Muscle of leg (tissue), 11 donors: ENCODE measurements around the gene ADK. TPM values are rescaled to one million over a fixed set of nuclear protein-coding genes. Genes with fewer than 3 reads are reported as not detected.

Experiments used
- DNase-seq: peaks from one replicate; pipeline ENCODE4 v3.0.0; 2013
- H3K27ac ChIP-seq: one replicate; pipeline ENCODE4 v1.5.1; 2013; ENCODE audit warnings: mild to moderate bottlenecking, low read length, control low read depth
- H3K27me3 ChIP-seq: one replicate; pipeline ENCODE4 v1.6.1; 2013; ENCODE audit warnings: low read length; ENCODE audit not compliant: control insufficient read depth, insufficient read depth
- H3K36me3 ChIP-seq: one replicate; pipeline ENCODE4 v1.6.1; 2013; ENCODE audit warnings: low read length; ENCODE audit not compliant: control insufficient read depth, insufficient read depth
- H3K4me1 ChIP-seq: one replicate; pipeline ENCODE4 v1.6.1; 2013; ENCODE audit warnings: low read length; ENCODE audit not compliant: control insufficient read depth, insufficient read depth
- H3K4me3 ChIP-seq: one replicate; pipeline ENCODE4 v1.5.1; 2013; ENCODE audit warnings: low read length, control low read depth
- H3K9me3 ChIP-seq: replicated peaks from 2 replicates; pipeline ENCODE4 v1.6.1; 2013; ENCODE audit warnings: low read depth, low read length; ENCODE audit not compliant: control insufficient read depth
- WGBS: methylation state at CpG from one replicate; pipeline ENCODE4 v1.1.5; 2013; ENCODE audit warnings: missing lambda C conversion rate; ENCODE audit not compliant: insufficient coverage; 5-methylcytosine and 5-hydroxymethylcytosine counted together
- polyA plus RNA-seq, 8 donors: library from polyadenylated mRNA; unstranded; fragments of 120-200 nt; gene quantifications; one replicate each; pipeline versions ENCODE4 v1.2.1 to v1.2.3, GENCODE V29; 2013; ENCODE audit warnings: inconsistent platforms in 1 of 8, low replicate concordance in 1 of 8; ENCODE audit not compliant: insufficient read length in 8 of 8, insufficient read depth in 1 of 8
- total RNA-seq: library from RNA; stranded (reverse); fragments of 120-200 nt; gene quantifications from one replicate; pipeline ENCODE4 v1.2.4, GENCODE V29; 2013

Gene ADK
- total and polyA plus RNA-seq, 9 donors = 28.8 to 37.2 (median 34.4) TPM

DNA sequence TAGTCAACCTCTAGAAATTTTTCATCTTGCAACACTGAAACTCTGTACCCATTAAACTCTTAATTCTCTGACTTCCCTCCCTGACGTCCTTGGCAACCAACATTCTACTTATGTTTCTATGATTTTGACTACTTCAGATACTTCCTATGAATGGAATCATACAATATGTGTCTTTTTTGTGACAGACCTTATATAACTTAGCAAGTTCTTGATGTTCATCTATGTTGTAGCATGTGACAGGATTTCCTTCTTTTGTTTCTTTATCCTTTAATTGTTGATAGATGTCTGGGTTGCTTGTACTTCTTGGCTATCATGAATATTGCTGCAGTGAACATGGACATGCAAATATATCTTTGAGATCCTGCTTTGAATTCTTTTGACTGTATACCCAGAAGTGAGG, 240.8 kb downstream of the ADK start:
- Histone ChIP-seq H3K27ac (no peak overlapping the region), H3K9me3 (no peaks in the 10 kb centered on the region), H3K27me3 (no peaks in the 10 kb centered on the region), H3K36me3 (peaks cover 2% of the 10 kb centered on the region), H3K4me3 (no peak overlapping the region), H3K4me1 (no peaks in the 10 kb centered on the region)
- no CpG with 5 or more reads among the region's 1 CpG for WGBS
- no peak for DNase-seq

DNA sequence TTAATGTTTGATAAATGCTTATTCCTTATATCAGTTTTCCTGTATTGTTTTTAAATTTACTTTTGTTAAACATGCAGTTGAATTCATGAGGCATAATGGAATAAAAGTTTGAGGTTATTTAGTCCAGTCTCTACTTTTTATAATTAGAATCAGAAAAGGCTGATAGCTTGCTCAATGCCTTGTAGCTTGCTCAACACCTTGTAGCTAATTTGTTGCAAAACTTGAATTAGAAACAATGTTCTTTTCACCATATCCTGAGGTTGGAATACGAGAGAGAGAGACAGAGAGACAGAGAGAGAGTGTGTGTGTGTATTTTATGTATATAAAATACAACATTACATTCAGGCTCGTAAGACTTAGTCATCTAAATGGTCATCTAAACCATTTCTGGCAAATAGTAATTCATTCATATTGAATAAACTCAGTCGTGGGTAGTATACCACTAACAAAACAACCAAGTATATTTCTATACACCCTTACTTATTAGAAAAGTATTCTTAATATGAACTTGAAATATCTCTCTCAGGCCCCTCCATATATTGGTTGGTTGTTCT, 243.5 kb downstream of the ADK start:
- no peaks in the 10 kb centered on the region for H3K27me3 ChIP-seq
- H3K4me1 ChIP-seq = no peaks in the 10 kb centered on the region
- peaks cover 2% of the 10 kb centered on the region for H3K36me3 ChIP-seq
- no peak overlapping the region for H3K27ac ChIP-seq
- no peak for DNase-seq
- H3K4me3 ChIP-seq = no peak overlapping the region
- WGBS = no CpG with 5 or more reads among the region's 3 CpGs
- no peaks in the 10 kb centered on the region for H3K9me3 ChIP-seq

DNA sequence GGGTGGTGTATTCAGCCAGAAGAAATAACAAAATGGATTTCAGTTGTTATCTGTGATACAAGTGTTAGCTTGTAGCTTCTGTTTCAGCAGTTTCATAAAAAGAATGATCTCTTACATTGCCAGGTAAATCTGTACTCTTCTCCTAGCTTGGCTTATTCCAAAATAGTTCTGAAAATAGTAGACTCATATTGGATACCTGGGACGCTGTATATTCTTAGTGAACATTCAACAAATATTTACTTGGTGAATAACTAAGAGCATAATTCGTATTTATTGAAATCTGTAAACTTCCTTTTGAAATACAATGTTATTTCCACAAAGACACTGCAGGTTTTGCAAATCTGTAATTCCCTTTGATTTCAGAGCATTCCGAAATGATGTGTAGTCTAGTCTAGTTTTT, 249.2 kb downstream of the ADK start:
- peaks cover 2% of the 10 kb centered on the region for H3K36me3 ChIP-seq
- no peak for DNase-seq
- H3K9me3 ChIP-seq = peaks cover 4% of the 10 kb centered on the region
- H3K4me3 ChIP-seq = no peak overlapping the region
- WGBS = no CpG with 5 or more reads among the region's 3 CpGs
- H3K27me3 ChIP-seq = no peaks in the 10 kb centered on the region
- no peaks in the 10 kb centered on the region for H3K4me1 ChIP-seq
- H3K27ac ChIP-seq = no peak overlapping the region

DNA sequence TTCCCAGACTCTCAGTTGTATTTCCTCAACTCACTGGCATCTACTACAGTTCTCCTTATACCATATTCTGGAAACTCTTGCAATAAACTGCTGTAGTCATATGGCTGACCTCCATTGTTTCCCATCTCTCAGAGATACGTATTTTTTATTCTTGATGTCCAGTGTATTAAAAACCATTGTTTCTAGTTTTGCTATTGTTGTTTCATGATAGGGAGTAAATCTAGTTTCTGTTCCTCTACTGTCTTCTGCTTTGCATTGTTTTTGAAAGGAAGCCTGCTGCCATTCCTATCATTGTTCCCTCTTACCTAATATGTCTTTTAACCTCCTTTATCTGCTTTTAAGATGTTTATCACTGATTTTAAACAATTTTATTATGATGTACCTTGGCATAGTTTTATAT, 255.0 kb downstream of the ADK start:
- Histone ChIP-seq H3K27ac (no peak overlapping the region), H3K27me3 (no peaks in the 10 kb centered on the region), H3K4me1 (no peaks in the 10 kb centered on the region), H3K36me3 (no peaks in the 10 kb centered on the region), H3K4me3 (no peak overlapping the region), H3K9me3 (peaks cover 4% of the 10 kb centered on the region)
- DNase-seq = no peak
- WGBS = no CpG with 5 or more reads among the region's 1 CpG

DNA sequence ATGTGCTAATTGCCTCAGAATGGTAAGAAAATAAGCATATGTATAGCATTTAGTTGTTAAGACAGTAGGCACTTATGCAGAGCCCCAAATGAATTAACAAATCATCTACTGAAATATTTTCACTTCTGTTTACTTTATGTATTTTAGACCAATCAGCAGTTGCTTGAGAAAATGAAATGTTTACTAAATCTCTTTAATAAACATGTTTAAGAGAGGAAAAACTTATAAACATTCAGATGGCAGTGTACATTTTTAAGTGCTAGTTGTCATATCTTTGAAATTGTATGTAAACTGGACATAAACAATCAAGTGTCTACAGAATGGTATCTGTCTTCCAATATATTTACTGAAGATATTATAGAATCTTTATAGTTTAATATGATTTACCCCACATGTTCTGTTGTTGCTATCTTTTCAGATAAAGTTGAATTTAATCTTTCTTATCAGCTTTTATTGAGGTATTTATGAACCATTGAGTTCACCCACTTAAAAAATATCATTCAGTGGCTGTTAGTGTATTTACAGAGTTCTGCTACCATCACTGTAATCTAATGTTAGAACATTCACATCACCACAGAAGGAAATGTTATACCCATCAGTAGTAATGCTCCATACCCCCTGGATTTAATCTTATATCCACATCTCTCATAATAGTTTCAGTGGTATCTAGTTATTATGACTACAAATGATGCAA, 264.3 kb downstream of the ADK start:
- no peaks in the 10 kb centered on the region for H3K4me1 ChIP-seq
- no peaks in the 10 kb centered on the region for H3K27me3 ChIP-seq
- peaks cover 5% of the 10 kb centered on the region for H3K36me3 ChIP-seq
- peaks cover 2% of the 10 kb centered on the region for H3K9me3 ChIP-seq
- no peak overlapping the region for H3K27ac ChIP-seq
- DNase-seq = no peak
- H3K4me3 ChIP-seq = no peak overlapping the region

DNA sequence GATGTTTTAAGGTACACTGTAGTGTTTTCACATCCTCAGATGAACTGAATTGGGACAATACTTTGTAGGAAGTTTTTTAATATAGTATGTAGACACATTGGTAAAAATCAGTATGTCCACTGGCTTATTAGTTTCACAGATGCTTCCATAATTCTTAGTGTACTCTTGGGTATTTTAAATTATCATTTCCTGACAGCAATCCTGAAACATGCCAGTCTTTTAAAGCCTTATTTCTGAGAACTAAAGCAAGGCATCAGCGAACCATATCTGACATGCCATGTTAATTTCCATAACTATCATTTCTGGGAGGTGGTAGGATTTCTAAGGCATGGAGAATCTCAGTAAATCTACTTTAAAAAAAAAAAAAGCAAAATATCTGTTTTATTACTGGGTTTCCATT, 266.4 kb downstream of the ADK start:
- no peaks in the 10 kb centered on the region for H3K36me3 ChIP-seq
- DNase-seq = no peak
- no CpG with 5 or more reads among the region's 1 CpG for whole genome bisulfite sequencing

DNA sequence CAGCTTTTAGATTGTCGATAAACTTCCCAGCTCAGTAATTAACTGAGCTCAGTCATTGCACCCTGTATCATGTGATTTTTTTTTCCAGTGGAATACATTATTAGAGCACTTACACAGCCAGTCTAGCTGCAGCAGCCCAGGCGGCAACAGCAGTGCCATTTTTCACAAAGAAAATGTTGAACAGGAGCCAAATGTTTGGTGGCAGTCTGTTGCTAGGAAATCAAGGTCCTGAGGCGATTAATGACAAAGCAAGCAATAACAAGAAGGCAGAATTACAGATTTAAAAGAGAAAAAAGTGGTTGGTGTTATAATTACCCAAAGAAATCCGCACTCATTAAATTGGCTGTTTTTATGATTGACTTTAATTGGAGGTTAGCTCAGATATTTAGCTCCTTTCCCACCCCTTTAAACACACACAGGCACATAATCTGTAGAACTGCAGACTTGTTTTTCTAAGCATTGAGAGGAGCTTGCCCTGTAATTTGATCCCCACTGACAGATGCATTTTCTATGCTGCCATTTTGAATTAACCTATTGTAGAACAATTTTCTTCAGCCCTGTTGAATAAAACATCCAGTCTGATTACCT, 267.4 kb downstream of the ADK start:
- peak; percentile 79 for DNase-seq

More for the DNA sequence above, 266.4 kb downstream of the ADK start:
- Histone ChIP-seq H3K4me3 (no peak overlapping the region), H3K27ac (no peak overlapping the region), H3K27me3 (no peaks in the 10 kb centered on the region), H3K9me3 (no peaks in the 10 kb centered on the region), H3K4me1 (no peaks in the 10 kb centered on the region)

DNA sequence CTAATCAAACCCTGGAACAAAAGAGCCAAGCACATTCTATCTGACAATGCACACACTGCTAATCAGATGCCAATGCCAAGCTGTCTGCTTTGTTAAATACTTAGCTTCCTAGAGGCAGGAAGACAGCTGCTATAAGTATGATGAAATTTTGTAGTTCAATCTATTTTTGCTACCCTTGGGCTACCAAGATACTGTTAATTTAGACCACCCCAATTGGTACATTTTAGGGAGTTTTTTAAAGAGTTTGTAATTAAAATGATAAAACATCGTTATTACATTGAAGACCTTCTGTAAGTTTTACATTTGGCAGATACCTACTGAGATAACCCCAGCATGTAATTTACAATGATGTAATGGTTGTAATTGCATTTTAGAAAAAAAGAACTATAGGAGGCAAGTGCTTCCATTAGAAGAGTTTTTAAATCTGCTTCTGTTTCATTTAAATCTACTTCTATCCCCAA, 268.5 kb downstream of the ADK start:
- Histone ChIP-seq H3K4me1 (no peaks in the 10 kb centered on the region), H3K36me3 (no peaks in the 10 kb centered on the region), H3K27ac (no peak overlapping the region), H3K4me3 (no peak overlapping the region), H3K9me3 (peaks cover 2% of the 10 kb centered on the region), H3K27me3 (no peaks in the 10 kb centered on the region)
- WGBS = no CpG with 5 or more reads among the region's 1 CpG
- peak; percentile 46 for DNase-seq

More for the DNA sequence above, 267.4 kb downstream of the ADK start:
- Histone ChIP-seq H3K36me3 (no peaks in the 10 kb centered on the region), H3K9me3 (no peaks in the 10 kb centered on the region), H3K4me1 (no peaks in the 10 kb centered on the region), H3K4me3 (no peak overlapping the region), H3K27ac (peak overlapping the region; percentile 77), H3K27me3 (no peaks in the 10 kb centered on the region)
- WGBS = no CpG with 5 or more reads among the region's 4 CpGs

DNA sequence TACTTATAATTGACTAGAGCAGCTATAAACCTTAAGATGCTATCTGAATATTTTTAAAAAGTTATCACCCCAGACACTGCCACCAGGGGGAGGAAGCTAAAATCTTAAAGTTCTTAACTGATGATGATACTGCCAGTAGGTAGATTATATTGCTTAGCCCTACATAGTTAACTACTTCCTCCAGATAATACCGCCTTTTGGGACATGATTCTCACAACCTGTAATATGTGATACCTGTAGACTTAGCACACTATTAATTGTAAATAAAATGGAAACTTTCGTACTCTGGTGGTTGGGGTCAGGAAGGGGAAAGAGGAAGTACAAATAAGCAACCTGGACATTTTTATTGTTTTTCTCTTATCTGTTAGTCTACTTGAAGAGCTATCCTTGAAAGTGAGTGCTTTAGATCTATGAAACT, 268.9 kb downstream of the ADK start:
- Histone ChIP-seq H3K27ac (no peak overlapping the region), H3K4me3 (no peak overlapping the region), H3K27me3 (no peaks in the 10 kb centered on the region), H3K4me1 (no peaks in the 10 kb centered on the region), H3K36me3 (no peaks in the 10 kb centered on the region), H3K9me3 (peaks cover 2% of the 10 kb centered on the region)
- no CpG with 5 or more reads among the region's 2 CpGs for WGBS
- DNase-seq = peak; percentile 21

DNA sequence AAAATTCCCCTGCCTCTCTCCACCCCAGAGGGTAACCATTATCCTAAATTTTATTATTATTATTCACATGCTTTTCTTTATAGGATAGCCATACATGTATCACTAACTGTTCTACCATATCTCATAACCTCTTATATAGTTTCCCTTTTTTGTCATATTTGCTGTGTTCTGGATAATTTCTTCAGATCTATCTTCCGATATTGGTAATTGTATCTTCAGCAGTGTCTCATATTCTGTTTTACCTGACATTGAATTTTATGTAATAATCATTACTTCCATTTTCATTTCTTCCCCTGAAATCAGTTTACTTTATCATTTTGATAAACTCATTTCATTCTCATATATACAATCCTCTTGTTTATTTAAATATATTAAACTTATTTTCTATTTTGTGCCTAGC, 273.5 kb downstream of the ADK start:
- no peaks in the 10 kb centered on the region for H3K36me3 ChIP-seq
- H3K4me1 ChIP-seq = no peaks in the 10 kb centered on the region
- no peak for DNase-seq
- H3K27me3 ChIP-seq = no peaks in the 10 kb centered on the region
- H3K4me3 ChIP-seq = no peak overlapping the region
- WGBS = no CpG with 5 or more reads among the region's 1 CpG
- peaks cover 2% of the 10 kb centered on the region for H3K9me3 ChIP-seq
- H3K27ac ChIP-seq = no peak overlapping the region
